Right lobe of liver (tissue), 4 donors: ENCODE results near the gene ALDH1L2.

Experiments used
- POLR2A ChIP-seq: fragments of 450-650 bp; IDR thresholded peaks from one replicate; pipeline ENCODE4 v1.6.1; 2017; ENCODE audit warnings: antibody characterized with exemption, mild to moderate bottlenecking
- TF ChIP-seq, protein P1 (sequence below), 4 donors: fragments of 200-600 bp in 3 of 4; fragments of 450-650 bp in 1 of 4; IDR thresholded peaks; one replicate each; pipeline versions ENCODE4 v1.5.1 to v1.8.0; 2016 to 2022; ENCODE audit warnings: antibody characterized with exemption in 4 of 4, mild to moderate bottlenecking in 2 of 4
- donor health status: DM: no; HTN: no; CAD: no.
- donor health status: DM: no; HTN: no; CAD: no.
- donor health status: DM: no; HTN: yes; CAD: no.

DNA sequence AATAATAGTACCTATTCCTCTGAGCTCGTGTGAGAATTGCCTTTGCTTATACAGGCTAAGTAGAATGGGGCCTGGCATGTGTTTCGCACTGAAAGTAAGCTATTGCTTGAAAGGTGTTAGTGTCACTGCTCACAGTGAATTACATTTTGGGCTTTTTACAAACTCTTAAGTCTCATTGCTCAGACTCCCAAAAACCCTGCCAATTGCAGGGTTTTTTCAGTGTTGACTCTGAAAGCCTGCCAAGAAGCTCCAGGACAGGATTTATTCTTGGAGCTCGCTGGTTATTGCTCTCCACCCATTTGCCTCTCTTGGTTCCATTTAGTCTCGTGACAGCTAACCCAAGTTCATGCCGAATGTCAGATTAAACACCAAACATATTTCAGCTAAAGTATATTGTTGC lies 58.4 kb downstream of the ALDH1L2 start:
- TF ChIP-seq, protein P1, sequence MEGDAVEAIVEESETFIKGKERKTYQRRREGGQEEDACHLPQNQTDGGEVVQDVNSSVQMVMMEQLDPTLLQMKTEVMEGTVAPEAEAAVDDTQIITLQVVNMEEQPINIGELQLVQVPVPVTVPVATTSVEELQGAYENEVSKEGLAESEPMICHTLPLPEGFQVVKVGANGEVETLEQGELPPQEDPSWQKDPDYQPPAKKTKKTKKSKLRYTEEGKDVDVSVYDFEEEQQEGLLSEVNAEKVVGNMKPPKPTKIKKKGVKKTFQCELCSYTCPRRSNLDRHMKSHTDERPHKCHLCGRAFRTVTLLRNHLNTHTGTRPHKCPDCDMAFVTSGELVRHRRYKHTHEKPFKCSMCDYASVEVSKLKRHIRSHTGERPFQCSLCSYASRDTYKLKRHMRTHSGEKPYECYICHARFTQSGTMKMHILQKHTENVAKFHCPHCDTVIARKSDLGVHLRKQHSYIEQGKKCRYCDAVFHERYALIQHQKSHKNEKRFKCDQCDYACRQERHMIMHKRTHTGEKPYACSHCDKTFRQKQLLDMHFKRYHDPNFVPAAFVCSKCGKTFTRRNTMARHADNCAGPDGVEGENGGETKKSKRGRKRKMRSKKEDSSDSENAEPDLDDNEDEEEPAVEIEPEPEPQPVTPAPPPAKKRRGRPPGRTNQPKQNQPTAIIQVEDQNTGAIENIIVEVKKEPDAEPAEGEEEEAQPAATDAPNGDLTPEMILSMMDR (IDR thresholded peaks at IDR 0.05) = no peak
- no peak for TF ChIP-seq POLR2A
